Common myeloid progenitor, CD34-positive (primary cell): ENCODE data around the gene ZRANB3.

Experiments
- CTCF ChIA-PET: fragments of 350-600 bp; sonication (Branson Sonifier 250); formaldehyde crosslinking; loops from one replicate; lab custom pipeline; 2021; ENCODE audit warnings: antibody characterized with exemption; lab: Charles Lee
- POLR2A ChIA-PET: fragments of 350-600 bp; sonication (Branson Sonifier 250); formaldehyde crosslinking; loops from one replicate; lab custom pipeline; 2021; ENCODE audit warnings: antibody characterized with exemption; lab: Charles Lee
- DNase-seq, 3 donors: peaks; one replicate each; pipeline versions ENCODE4 v3.0.0 to v3.0.0-alpha.2; 2013
- H3K27ac ChIP-seq, 2 experiments: 1 replicate in 1 of 2; 2 replicates in 1 of 2; pipeline ENCODE4 v1.7.0; 2013; ENCODE audit warnings: inconsistent platforms in 2 of 2, low read length in 2 of 2, mild to moderate bottlenecking in 2 of 2, low read depth in 1 of 2, moderate library complexity in 1 of 2; ENCODE audit not compliant: severe bottlenecking in 2 of 2, insufficient read depth in 1 of 2, poor library complexity in 1 of 2
- H3K27me3 ChIP-seq, 5 experiments: replicated peaks in 2 of 5; 1 replicate in 3 of 5; 2 replicates in 2 of 5; pipeline versions ENCODE4 v1.6.1 to v1.7.0; 2013; ENCODE audit warnings: low read length in 4 of 5, mild to moderate bottlenecking in 2 of 5, moderate library complexity in 2 of 5, inconsistent platforms in 1 of 5; ENCODE audit not compliant: insufficient read depth in 5 of 5, control insufficient read depth in 4 of 5
- H3K36me3 ChIP-seq, 4 experiments: 1 replicate in 2 of 4; 2 replicates in 2 of 4; pipeline versions ENCODE4 v1.6.1 to v1.7.0; 2013; ENCODE audit warnings: low read length in 3 of 4, control low read depth in 1 of 4, mild to moderate bottlenecking in 1 of 4; ENCODE audit not compliant: control insufficient read depth in 4 of 4, insufficient read depth in 4 of 4
- H3K4me1 ChIP-seq, 4 experiments: 1 replicate in 3 of 4; 2 replicates in 1 of 4; pipeline versions ENCODE4 v1.6.1 to v1.7.1; 2013; ENCODE audit warnings: low read length in 3 of 4, mild to moderate bottlenecking in 3 of 4, control low read depth in 1 of 4, inconsistent platforms in 1 of 4, moderate library complexity in 1 of 4; ENCODE audit not compliant: control insufficient read depth in 4 of 4, insufficient read depth in 4 of 4; ENCODE audit errors: control extremely low read depth in 1 of 4
- H3K4me3 ChIP-seq, 7 experiments: 1 replicate in 4 of 7; 2 replicates in 3 of 7; pipeline versions ENCODE4 v1.5.1 to v1.7.0; 2013; ENCODE audit warnings: mild to moderate bottlenecking in 7 of 7, low read length in 6 of 7, moderate library complexity in 6 of 7, inconsistent platforms in 2 of 7, low read depth in 2 of 7, control low read depth in 1 of 7; ENCODE audit not compliant: insufficient read depth in 4 of 7, control insufficient read depth in 1 of 7; ENCODE audit errors: extremely low read depth in 1 of 7
- H3K9me3 ChIP-seq, 5 experiments: 1 replicate in 4 of 5; 2 replicates in 1 of 5; pipeline versions ENCODE4 v1.6.1 to v1.7.1; 2013; ENCODE audit warnings: low read length in 4 of 5, mild to moderate bottlenecking in 2 of 5, inconsistent platforms in 1 of 5, low read depth in 1 of 5, moderate library complexity in 1 of 5; ENCODE audit not compliant: control insufficient read depth in 4 of 5, insufficient read depth in 2 of 5; ENCODE audit errors: control extremely low read depth in 1 of 5
- WGBS: methylation state at CpG from one replicate; pipeline ENCODE4 v1.1.5; 2013; ENCODE audit not compliant: insufficient coverage; 5-methylcytosine and 5-hydroxymethylcytosine counted together

The ZRANB3 gene

GRCh38 chr2:135494503-135494902 is 36.5 kb downstream of the ZRANB3 start:
- H3K36me3 ChIP-seq: peaks cover 0 to 22% (median 5%) of the 10 kb centered on the region in 4 experiments
- ChIA-PET POLR2A (no interaction called here), CTCF (no interaction called here)
- no peak overlapping the region for H3K27ac ChIP-seq
- no peak for DNase-seq
- H3K4me1 ChIP-seq: no peaks in the 10 kb centered on the region
- H3K9me3 ChIP-seq: peaks cover 4 to 31% (median 9%) of the 10 kb centered on the region in 5 experiments
- WGBS: no CpG with 5 or more reads among the region's 1 CpG
- no peak overlapping the region for H3K4me3 ChIP-seq
- H3K27me3 ChIP-seq: no peaks in the 10 kb centered on the region

GRCh38 chr2:135490376-135490775 is 40.6 kb downstream of the ZRANB3 start:
- peaks cover 6 to 37% (median 6%) of the 10 kb centered on the region in 5 experiments for H3K9me3 ChIP-seq
- ChIA-PET CTCF (no interaction called here), POLR2A (no interaction called here)
- no CpG with 5 or more reads among the region's 1 CpG for WGBS
- H3K4me1 ChIP-seq: no peaks in the 10 kb centered on the region
- H3K27ac ChIP-seq: no peak overlapping the region
- H3K36me3 ChIP-seq: peaks cover 0 to 29% (median 11%) of the 10 kb centered on the region in 4 experiments
- no peaks in the 10 kb centered on the region for H3K27me3 ChIP-seq
- no peak overlapping the region for H3K4me3 ChIP-seq
- DNase-seq: no peak

GRCh38 chr2:135485441-135485840 is 45.6 kb downstream of the ZRANB3 start:
- no peaks in the 10 kb centered on the region for H3K4me1 ChIP-seq
- POLR2A ChIA-PET: no interaction called here
- no peaks in the 10 kb centered on the region for H3K27me3 ChIP-seq
- no peak for DNase-seq
- WGBS: 100% methylated on average over 2 of the region's 4 CpGs
- CTCF ChIA-PET: no interaction called here
- peaks cover 0 to 27% (median 10%) of the 10 kb centered on the region in 4 experiments for H3K36me3 ChIP-seq
- H3K27ac ChIP-seq: no peak overlapping the region
- H3K9me3 ChIP-seq: peaks cover 6 to 38% (median 8%) of the 10 kb centered on the region in 5 experiments
- no peak overlapping the region for H3K4me3 ChIP-seq

GRCh38 chr2:135475128-135475527 is 55.9 kb downstream of the ZRANB3 start:
- CTCF ChIA-PET: interaction anchor here (1.0 to 2.3 kb wide), 5 partner anchors 15 to 484 kb away, joined by 3 to 8 read pairs (median 4); no protein-coding TSS in a partner anchor
- no peak overlapping the region for H3K4me3 ChIP-seq
- no peaks in the 10 kb centered on the region for H3K4me1 ChIP-seq
- no peaks in the 10 kb centered on the region for H3K27me3 ChIP-seq
- no peak for DNase-seq
- no peaks in the 10 kb centered on the region for H3K36me3 ChIP-seq
- H3K27ac ChIP-seq: no peak overlapping the region
- H3K9me3 ChIP-seq: no peaks in the 10 kb centered on the region
- POLR2A ChIA-PET: no interaction called here

GRCh38 chr2:135473567-135473966 is 57.5 kb downstream of the ZRANB3 start:
- Histone ChIP-seq H3K27ac (no peak overlapping the region), H3K4me1 (no peaks in the 10 kb centered on the region), H3K4me3 (no peak overlapping the region), H3K27me3 (no peaks in the 10 kb centered on the region), H3K9me3 (no peaks in the 10 kb centered on the region), H3K36me3 (no peaks in the 10 kb centered on the region)
- DNase-seq: peak; percentile 25 to 65 (median 60)
- POLR2A ChIA-PET: no interaction called here
- no CpG with 5 or more reads among the region's 2 CpGs for WGBS
- CTCF ChIA-PET: interaction anchor here (0.8 to 2.6 kb wide), 13 partner anchors 10 to 482 kb away, joined by 3 to 13 read pairs (median 4); no protein-coding TSS in a partner anchor

GRCh38 chr2:135471106-135471505 is 59.9 kb downstream of the ZRANB3 start:
- CTCF ChIA-PET: interaction anchor here (1.2 to 1.3 kb wide), 2 partner anchors 130 to 466 kb away, joined by 3 to 4 read pairs; no protein-coding TSS in a partner anchor
- no peaks in the 10 kb centered on the region for H3K27me3 ChIP-seq
- H3K4me3 ChIP-seq: no peak overlapping the region
- H3K4me1 ChIP-seq: no peaks in the 10 kb centered on the region
- no peaks in the 10 kb centered on the region for H3K9me3 ChIP-seq
- H3K27ac ChIP-seq: no peak overlapping the region
- no peak for DNase-seq
- peaks cover 0 to 2% (median 0%) of the 10 kb centered on the region in 4 experiments for H3K36me3 ChIP-seq
- POLR2A ChIA-PET: no interaction called here

GRCh38 chr2:135457279-135457678 is 73.7 kb downstream of the ZRANB3 start:
- H3K36me3 ChIP-seq: peaks cover 0 to 5% (median 0%) of the 10 kb centered on the region in 4 experiments
- ChIA-PET POLR2A (no interaction called here), CTCF (no interaction called here)
- H3K27me3 ChIP-seq: no peaks in the 10 kb centered on the region
- no peak overlapping the region for H3K27ac ChIP-seq
- no peak for DNase-seq
- H3K4me1 ChIP-seq: no peaks in the 10 kb centered on the region
- H3K9me3 ChIP-seq: peaks cover 0 to 23% (median 9%) of the 10 kb centered on the region in 5 experiments
- no peak overlapping the region for H3K4me3 ChIP-seq
